Glutamatergic neuron (in vitro differentiated cells): ENCODE data around the gene APOC4. TPM values are rescaled to one million over a fixed set of nuclear protein-coding genes. Genes with fewer than 3 reads are reported as not detected.
A peak's percentile ranks its signal among the peaks of the same experiment; 100 is the strongest.

Experiments used
- DNase-seq: peaks from one replicate; pipeline ENCODE4 v3.0.0; 2022
- H3K27ac Mint-ChIP-seq: one replicate; pipeline ENCODE4 v1.8.0; 2020; ENCODE audit warnings: mild to moderate bottlenecking, mixed read lengths, inconsistent platforms; ENCODE audit not compliant: unreplicated experiment
- H3K27me3 Mint-ChIP-seq: one replicate; pipeline ENCODE4 v1.8.0; 2020; ENCODE audit warnings: mild to moderate bottlenecking, moderate library complexity, mixed read lengths, inconsistent platforms; ENCODE audit not compliant: unreplicated experiment
- H3K36me3 Mint-ChIP-seq: one replicate; pipeline ENCODE4 v1.8.0; 2020; ENCODE audit warnings: mild to moderate bottlenecking, mixed read lengths, inconsistent platforms; ENCODE audit not compliant: unreplicated experiment
- H3K4me1 Mint-ChIP-seq: one replicate; pipeline ENCODE4 v1.8.0; 2020; ENCODE audit warnings: mild to moderate bottlenecking, low read depth, mixed read lengths, inconsistent platforms; ENCODE audit not compliant: unreplicated experiment
- H3K4me3 Mint-ChIP-seq: one replicate; pipeline ENCODE4 v1.8.0; 2020; ENCODE audit warnings: mild to moderate bottlenecking, mixed read lengths, inconsistent platforms; ENCODE audit not compliant: unreplicated experiment
- H3K9me3 Mint-ChIP-seq: one replicate; pipeline ENCODE4 v1.8.0; 2020; ENCODE audit warnings: mild to moderate bottlenecking, moderate library complexity, mixed read lengths, inconsistent platforms; ENCODE audit not compliant: unreplicated experiment
- total RNA-seq: library from RNA; stranded (reverse); fragmentation: NEBNext Ultra II Directional; extraction: Animal tissue kit (Norgen Biotek cat#: 25700); gene quantifications from one replicate; pipeline ENCODE4 v1.2.1, GENCODE V29; 2021; ENCODE audit not compliant: unreplicated experiment
- TF ChIP-seq, protein P1 (sequence below): fragments of 200-600 bp; sonication (generic); IDR thresholded peaks from one replicate; pipeline ENCODE4 v1.5.0; 2021; ENCODE audit not compliant: partially characterized antibody, unreplicated experiment

The APOC4 gene
- total RNA-seq, 1 donor from 2014 or later = not detected

DNA sequence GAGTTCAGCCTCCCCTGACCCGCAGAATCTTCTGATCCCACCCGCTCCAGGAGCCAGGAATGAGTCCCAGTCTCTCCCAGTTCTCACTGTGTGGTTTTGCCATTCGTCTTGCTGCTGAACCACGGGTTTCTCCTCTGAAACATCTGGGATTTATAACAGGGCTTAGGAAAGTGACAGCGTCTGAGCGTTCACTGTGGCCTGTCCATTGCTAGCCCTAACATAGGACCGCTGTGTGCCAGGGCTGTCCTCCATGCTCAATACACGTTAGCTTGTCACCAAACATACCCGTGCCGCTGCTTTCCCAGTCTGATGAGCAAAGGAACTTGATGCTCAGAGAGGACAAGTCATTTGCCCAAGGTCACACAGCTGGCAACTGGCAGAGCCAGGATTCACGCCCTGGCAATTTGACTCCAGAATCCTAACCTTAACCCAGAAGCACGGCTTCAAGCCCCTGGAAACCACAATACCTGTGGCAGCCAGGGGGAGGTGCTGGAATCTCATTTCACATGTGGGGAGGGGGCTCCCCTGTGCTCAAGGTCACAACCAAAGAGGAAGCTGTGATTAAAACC lies 37.5 kb upstream of the APOC4 start:
- DNase-seq = no peak
- H3K27me3 Mint-ChIP-seq = peaks cover 6% of the 10 kb centered on the region
- H3K27ac Mint-ChIP-seq = no peak overlapping the region
- no peaks in the 10 kb centered on the region for H3K4me1 Mint-ChIP-seq
- H3K4me3 Mint-ChIP-seq = no peak overlapping the region
- H3K36me3 Mint-ChIP-seq = no peaks in the 10 kb centered on the region
- TF ChIP-seq, protein P1, sequence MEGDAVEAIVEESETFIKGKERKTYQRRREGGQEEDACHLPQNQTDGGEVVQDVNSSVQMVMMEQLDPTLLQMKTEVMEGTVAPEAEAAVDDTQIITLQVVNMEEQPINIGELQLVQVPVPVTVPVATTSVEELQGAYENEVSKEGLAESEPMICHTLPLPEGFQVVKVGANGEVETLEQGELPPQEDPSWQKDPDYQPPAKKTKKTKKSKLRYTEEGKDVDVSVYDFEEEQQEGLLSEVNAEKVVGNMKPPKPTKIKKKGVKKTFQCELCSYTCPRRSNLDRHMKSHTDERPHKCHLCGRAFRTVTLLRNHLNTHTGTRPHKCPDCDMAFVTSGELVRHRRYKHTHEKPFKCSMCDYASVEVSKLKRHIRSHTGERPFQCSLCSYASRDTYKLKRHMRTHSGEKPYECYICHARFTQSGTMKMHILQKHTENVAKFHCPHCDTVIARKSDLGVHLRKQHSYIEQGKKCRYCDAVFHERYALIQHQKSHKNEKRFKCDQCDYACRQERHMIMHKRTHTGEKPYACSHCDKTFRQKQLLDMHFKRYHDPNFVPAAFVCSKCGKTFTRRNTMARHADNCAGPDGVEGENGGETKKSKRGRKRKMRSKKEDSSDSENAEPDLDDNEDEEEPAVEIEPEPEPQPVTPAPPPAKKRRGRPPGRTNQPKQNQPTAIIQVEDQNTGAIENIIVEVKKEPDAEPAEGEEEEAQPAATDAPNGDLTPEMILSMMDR = no peak
- peaks cover 2% of the 10 kb centered on the region for H3K9me3 Mint-ChIP-seq

DNA sequence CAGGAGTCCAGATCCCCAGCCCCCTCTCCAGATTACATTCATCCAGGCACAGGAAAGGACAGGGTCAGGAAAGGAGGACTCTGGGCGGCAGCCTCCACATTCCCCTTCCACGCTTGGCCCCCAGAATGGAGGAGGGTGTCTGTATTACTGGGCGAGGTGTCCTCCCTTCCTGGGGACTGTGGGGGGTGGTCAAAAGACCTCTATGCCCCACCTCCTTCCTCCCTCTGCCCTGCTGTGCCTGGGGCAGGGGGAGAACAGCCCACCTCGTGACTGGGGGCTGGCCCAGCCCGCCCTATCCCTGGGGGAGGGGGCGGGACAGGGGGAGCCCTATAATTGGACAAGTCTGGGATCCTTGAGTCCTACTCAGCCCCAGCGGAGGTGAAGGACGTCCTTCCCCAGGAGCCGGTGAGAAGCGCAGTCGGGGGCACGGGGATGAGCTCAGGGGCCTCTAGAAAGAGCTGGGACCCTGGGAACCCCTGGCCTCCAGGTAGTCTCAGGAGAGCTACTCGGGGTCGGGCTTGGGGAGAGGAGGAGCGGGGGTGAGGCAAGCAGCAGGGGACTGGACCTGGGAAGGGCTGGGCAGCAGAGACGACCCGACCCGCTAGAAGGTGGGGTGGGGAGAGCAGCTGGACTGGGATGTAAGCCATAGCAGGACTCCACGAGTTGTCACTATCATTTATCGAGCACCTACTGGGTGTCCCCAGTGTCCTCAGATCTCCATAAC lies 36.4 kb upstream of the APOC4 start, which contains the start of gene APOE:
Gene APOE (plus strand): TSS at position 360 of the 724 bp plus-strand sequence. CDS start 829 bp downstream, outside the sequence.
- peak within 1 kb of the TSS; percentile 45 for H3K27ac Mint-ChIP-seq
- no peaks in the 10 kb centered on the region for H3K4me1 Mint-ChIP-seq
- peaks cover 6% of the 10 kb centered on the region for H3K27me3 Mint-ChIP-seq
- TF ChIP-seq, protein P1 = no peak
- peak within 1 kb of the TSS; percentile 85 for H3K4me3 Mint-ChIP-seq
- no peaks in the 10 kb centered on the region for H3K36me3 Mint-ChIP-seq
- H3K9me3 Mint-ChIP-seq = peaks cover 2% of the 10 kb centered on the region
- no peak for DNase-seq

GRCh38 chr19:44907613-44908012 lies 34.4 kb upstream of the APOC4 start:
- Mint-ChIP-seq H3K36me3 (no peaks in the 10 kb centered on the region), H3K27ac (no peak overlapping the region), H3K4me3 (no peak overlapping the region), H3K4me1 (no peaks in the 10 kb centered on the region), H3K9me3 (peaks cover 4% of the 10 kb centered on the region), H3K27me3 (peaks cover 6% of the 10 kb centered on the region)
- DNase-seq = no peak
- TF ChIP-seq, protein P1 = no peak

DNA sequence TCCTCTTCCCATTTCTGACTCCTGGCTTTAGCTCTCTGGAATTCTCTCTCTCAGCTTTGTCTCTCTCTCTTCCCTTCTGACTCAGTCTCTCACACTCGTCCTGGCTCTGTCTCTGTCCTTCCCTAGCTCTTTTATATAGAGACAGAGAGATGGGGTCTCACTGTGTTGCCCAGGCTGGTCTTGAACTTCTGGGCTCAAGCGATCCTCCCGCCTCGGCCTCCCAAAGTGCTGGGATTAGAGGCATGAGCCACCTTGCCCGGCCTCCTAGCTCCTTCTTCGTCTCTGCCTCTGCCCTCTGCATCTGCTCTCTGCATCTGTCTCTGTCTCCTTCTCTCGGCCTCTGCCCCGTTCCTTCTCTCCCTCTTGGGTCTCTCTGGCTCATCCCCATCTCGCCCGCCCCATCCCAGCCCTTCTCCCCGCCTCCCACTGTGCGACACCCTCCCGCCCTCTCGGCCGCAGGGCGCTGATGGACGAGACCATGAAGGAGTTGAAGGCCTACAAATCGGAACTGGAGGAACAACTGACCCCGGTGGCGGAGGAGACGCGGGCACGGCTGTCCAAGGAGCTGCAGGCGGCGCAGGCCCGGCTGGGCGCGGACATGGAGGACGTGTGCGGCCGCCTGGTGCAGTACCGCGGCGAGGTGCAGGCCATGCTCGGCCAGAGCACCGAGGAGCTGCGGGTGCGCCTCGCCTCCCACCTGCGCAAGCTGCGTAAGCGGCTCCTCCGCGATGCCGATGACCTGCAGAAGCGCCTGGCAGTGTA lies 33.8 kb upstream of the APOC4 start:
- Mint-ChIP-seq H3K27ac (no peak overlapping the region), H3K4me3 (no peak overlapping the region), H3K27me3 (peaks cover 6% of the 10 kb centered on the region), H3K4me1 (no peaks in the 10 kb centered on the region), H3K36me3 (no peaks in the 10 kb centered on the region), H3K9me3 (peaks cover 4% of the 10 kb centered on the region)
- TF ChIP-seq, protein P1 = no peak
- no peak for DNase-seq
